HUDEP-2 (cell line): ENCODE data around the gene ZFHX3.

Source experiments
- DNase-seq, 76 experiments: peaks; one replicate each; lab custom pipeline; 2025; ENCODE audit not compliant: unreplicated experiment in 76 of 76; lab: John Stamatoyannopoulos, UW

ZFHX3 gene

DNA sequence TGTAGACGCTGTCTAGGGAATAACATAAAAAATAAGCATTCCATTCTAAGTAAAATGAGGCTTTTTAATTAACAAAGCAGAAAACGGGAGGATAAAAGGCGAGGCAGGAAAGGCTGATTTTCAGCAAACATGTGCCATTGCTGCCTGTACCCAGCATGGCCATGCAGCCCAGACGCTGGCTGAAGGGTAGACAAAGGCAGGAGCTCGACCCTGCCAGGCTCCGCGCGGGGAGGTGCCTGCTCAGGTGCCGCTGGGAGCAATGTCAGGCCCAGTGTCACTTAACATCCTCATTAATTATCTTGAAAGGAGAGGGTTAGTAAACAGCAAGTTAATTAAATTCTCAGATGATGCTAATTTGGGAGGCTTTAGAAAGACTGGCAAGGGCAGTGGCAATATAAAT is 136.0 kb downstream of the ZFHX3 start:
- DNase-seq = no peak

DNA sequence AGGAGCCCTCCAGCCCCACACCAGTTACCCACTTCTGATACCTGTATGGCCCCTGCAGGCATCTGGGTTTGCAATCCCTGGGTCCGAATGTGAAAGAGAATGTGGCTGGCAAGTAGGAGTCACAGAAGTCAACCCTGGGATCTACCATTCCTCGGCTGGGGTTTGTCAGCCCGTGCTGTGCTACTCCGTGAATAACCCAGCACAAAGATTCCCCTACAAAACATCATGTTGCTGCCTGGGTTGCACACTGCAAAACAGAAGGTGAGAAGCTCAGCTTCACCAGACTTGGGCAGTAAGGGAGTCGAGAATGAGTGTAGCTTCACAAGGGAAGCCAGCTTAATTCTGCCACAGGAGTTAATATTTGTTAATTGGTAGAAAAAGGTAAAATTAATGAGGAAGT is 137.1 kb downstream of the ZFHX3 start:
- DNase-seq = no peak

DNA sequence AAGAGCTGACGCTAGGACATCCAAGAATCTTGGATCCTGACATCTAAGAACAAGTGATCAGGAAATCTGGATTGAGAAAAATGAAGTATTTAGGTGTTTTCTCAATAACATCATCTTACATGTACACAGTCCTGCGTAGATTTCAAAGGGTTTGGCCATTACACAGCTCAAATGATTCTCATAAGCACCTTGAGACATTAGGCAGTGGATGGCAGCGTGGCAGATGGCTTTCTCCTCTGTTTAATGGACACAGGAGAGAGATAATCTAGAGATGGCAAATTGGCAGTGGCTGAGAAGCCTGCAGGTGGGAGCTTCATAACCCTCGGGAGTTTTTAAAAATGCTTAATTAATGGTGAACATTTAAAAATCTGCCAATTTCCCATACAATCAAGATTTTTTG is 137.5 kb downstream of the ZFHX3 start:
- DNase-seq = no peak

DNA sequence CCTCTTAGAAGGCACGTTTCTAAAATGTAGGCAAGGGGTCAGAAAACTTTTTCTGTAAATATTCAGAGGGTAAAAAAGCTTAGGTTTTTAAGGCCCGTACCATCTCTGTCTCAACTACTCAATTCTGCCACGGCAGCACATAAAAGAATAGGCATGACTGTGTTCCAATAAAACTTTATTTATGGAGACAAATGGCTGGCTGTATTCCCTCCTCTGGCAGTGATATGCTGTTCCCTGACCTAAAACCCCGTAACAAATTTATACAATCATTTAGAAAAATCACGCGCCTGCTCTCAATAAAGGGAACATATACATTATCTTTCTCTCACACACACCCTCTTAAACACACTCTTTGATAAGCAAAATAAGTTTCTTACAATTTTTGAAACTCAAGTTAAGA is 138.7 kb downstream of the ZFHX3 start:
- no peak for DNase-seq

DNA sequence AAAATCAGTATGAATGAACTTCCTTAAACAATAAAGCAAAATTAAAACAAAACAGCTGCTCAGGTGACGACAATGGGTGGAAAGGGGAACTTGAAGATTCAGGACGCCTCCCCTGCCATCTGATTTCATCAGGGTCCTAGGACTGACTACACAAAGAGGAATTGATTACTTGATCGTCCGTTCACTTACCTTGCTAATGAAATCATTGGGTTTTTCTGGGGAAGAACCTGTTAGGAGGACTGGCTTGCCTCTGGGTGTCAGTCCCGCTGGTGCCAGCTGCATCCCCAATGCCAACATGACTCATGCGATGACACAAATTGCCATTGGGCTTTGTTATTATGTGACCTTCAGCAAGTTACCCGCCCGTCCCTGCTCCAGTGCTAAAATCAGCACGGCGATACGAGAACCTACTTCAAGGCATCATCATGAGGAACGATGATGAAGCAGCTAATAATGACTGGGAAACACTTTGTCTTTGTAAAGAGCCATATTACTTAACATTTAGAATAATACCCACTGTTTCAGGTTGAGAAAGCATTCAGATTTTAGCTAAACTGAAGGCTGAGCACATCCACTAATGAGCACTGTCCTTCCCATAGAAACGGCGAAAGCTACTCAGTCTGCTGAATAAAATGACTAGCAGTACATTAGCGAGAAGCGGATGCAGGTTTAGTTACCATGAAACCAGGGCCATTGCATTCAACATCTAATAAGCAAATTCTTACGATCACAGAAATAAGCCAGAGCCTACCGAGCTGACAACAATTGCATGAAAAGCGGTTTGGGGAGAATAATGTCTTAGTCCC is 139.4 kb downstream of the ZFHX3 start:
- no peak for DNase-seq

DNA sequence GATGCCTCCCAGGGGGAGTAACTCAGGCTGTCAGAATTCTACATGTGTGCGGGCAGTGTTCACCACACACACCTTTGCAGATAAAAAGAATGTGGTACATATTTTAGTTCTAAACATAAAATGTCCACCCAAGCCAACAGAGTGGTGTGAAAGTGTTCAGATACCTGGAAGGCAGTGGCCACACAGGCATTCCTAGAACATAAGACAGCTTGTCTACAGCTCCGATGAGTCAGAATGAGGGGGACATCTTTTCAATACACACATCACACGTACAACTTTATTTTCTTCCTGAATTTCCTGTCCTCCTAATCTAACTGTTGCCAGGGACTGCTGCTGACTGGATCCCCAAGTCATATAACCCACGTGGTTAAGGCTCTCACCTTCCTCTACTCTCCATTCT is 142.3 kb downstream of the ZFHX3 start:
- no peak for DNase-seq

DNA sequence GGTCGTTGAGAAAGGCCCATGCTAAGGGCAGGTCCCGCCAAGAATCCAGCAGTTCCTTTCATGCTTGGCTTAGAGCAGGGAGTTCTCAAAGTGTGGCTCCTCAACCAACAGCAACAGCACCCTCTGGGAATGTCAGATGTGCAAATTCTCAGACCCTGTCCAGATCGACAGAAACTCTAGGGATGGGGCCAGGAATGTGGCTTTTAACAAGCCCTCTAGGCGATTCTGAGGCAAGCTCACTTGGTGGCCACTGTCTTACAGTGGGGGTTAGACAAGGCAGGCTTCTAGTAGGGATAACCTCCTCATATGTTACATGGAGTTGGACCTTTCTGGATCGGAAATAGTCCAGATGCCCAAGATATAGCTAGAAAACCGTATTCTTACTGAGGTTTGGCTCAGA is 144.8 kb downstream of the ZFHX3 start:
- DNase-seq = no peak

DNA sequence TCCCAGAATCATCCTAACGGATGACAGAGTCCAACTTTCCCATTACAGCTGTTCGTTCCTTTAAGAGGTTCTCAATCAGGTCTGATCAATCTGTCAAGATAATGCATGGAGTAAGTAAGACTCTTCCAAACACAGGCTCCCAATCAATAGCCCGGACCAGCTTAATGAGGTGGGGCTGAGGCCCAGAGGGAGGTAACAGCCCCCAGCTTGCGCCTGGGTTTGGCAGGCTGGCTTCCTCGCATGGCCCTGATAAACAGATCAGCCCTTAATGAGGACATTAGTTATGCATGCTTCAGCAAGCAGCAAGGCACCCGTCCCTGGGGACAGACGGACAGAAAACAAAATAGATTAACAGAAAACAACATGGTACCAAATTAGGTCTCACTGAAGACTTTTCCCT is 145.7 kb downstream of the ZFHX3 start:
- DNase-seq = no peak

DNA sequence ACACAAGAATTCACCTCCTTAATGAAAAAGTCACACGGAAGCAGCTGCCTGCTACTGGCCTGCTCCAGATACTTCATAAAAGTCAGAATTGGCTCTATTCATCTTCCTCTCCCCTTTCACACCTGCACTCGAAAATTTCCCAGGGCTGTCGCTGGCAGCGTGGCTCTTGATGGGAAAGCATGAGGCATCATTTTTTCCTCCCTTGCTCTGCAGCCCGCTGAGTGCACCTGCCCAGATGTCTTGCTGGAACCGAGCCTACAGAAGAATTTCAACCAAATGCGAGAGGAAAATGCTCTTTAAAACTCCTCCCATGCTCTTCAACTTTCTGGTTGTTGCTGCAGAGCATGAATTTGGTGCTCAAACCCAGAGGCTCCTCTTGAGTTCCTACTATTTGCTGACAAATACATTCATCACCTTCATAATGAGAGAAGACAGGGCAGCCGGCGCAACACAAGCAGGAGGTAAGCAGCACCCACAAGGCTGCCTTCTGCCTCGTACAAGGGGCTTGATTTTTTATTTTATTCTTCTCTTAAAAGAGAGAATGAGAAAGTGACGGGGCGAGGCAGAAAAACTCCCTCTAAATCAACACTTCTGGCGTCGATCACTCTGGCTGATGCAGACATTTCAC is 146.8 kb downstream of the ZFHX3 start:
- no peak for DNase-seq

DNA sequence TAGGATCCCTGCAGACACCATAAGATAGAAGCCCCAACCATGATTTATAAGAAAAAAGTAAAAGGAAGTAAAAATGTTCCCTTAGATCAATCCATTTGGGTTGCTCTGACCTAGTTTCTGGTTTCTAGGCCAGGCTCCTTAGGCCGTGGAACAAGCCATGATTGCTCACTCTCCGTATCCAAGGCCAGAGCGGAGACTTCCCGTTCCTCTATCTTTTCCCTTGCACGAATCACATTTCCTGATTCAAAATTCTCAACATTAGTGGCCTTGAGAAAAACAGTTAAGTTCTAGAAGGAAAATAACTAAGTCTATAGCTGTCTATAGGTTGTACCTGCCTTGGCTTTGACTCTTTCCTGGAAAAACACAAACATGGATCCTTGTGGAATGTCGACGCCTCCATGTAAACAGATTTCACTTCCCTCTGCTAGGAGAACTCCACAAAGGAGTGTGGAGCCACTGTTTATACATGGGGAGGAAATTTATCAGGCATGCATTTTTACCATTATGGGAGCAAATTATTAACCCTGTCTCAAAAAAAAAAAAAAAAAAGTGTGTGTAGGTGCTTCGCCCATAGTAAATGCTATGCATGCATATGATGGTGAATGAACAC is 149.6 kb downstream of the ZFHX3 start:
- no peak for DNase-seq

DNA sequence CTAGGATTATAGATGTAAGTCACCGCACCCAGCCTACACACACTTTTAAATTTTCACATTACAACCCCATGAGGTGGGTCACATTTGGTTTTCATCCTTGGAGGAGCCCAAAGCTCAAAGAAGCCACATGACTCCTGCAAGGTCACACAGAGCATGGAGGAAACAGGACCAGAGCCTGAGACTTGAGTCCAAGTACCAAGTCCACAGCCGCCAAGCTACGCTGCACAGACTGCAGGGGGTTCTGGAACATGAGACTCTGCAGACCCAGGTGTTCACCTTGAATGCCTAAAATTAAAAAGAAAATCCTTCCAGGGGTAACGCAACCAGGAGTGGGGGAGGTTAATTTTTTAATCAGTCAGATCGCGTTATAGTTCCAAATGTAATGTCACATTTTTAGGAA is 150.2 kb downstream of the ZFHX3 start:
- no peak for DNase-seq

DNA sequence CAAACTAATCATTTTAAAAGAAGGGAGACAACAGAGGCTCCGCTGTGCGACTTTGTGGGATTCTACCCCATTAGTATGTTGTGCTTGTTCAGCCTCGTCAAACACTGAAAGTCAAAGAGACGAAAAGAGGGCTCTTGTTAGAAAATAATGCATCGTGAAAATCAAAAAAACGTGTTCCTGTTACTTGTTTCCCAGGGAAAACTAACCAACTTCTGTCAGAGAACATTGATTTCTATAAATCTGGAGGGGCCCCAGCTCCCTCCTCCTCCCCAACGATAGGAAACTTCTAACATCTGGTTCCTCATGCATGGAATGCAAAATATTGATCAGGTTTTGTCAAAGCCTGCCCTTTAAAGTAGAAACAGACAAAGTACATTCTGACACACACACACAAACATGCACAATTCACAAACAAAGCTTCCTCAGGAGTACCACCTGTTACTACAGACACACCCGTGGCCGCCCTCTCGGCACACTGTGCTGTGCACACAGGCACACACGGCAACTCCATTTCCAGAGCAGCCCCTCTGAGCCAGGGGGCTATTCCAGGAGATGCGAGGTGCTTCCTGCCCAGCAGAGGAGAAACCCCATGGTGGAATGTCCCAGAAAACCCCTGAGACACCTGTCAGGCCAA is 151.3 kb downstream of the ZFHX3 start:
- DNase-seq = no peak

DNA sequence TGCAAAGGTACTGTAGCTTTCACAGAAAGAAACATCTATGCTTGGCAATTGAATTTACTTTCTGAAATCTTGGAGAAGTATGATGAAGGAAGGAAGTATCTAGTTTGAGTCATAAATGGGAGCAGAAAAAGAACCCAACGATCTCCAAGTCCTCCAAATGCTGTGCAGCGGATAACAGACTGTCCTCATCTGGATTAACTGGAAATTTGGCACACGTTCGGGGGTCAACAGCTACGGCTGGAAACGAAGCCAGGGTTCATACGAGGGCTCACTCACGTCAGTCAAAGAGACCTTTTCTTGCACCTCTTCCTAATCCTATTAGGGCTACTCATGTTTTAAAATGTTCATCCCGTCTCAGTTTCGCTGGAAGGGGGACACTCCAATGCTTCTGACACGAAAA is 152.0 kb downstream of the ZFHX3 start:
- DNase-seq = no peak

DNA sequence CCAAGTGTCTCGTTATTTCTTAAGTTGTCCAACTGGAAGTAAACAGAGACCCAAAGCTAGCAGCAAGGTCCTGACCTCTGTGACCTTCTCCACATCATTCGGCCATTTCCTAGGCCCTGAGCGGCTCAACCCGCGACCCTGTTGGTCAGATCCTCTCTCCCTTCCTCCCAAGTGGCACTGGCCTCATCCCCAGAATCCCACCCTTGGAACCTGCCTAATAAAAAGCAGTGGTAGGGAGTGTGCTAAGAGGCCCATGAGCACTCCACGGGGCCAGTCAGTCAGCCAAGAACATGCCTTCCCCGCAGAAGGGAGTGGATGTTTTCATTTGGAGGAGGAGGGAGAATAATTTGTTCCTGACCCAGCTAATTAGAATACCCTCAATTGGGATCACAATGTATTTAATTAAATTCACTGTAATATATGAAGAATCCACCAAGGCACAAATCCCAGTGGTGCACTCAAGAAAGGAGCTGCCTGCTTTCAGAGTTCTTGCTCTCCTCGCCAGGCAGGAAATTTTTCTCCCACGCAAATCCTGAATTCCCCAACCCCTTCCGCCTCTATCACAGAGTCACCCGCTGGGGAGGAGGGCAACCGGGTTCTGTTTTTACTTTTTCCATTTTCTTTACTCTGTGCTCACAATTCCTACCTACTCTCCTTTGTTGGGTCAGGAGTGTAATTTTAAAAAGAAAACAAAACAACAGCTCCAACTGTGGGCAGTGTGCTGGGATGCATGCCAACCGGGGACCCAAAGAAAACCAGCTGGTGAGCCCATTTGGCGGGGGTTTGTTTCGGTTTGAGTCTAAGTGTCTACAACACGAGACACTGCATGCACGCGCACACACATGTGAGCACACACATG is 153.4 kb downstream of the ZFHX3 start:
- no peak for DNase-seq

DNA sequence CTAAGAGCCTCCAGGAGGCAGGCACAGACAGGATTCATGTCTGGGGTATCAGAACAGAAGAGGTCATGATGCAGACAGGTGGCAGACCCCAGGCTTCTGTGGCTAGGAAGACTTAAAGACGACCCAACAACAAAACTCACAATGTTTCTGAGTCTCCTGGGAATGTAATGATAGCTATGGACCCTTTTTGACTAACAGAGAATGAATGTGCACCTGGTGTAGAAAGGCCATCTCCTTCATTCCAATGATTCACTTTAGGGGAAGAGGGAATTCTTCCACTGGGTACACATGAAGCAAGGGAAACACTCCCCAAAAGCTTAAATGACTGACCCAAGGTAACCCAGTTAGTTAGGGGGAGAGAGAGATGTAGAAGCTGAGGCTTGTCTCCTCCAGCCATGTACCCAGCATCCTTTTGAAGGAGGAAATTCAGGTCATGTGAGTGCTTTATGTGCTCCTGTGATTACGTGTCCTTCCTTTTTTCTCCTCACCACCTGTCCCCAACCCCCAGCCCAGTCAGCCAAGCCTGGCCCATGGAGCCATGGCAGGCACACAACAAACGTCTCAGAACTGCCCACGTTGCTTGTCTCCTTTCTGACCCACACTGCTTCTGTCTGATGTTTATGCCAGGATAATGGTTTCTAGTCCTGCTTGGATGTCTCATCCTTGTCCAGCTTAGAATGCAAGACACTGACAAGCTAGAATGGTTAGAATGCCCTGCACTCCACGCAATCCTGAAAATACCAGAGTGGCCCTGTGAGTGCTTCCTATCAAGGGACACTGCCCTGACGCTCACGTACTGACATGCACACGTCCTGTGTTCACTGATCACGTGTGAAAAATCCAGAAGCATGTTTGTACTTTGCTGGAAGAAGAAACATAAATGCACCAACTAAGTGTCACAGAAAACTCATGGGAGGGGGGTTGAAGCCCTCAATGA is 156.4 kb downstream of the ZFHX3 start:
- DNase-seq = no peak

DNA sequence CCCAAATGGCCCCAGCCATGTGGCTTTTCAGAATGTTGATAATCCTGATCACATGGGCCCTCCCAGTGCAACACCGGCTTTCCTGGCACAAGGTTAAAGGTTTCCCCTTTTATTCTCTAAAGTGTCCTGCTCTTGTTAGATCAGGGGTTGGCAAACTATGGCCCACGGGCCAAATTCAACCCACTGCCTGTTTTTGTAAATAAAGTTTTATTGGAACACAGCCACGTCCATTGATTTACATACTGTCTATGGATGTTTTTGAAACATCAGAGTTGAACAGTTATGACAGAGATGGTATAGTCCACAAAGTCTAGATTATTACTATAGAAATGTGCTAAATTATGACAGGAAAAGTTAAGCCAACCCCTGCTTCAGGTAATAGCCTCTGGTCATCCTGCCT is 157.3 kb downstream of the ZFHX3 start:
- no peak for DNase-seq

DNA sequence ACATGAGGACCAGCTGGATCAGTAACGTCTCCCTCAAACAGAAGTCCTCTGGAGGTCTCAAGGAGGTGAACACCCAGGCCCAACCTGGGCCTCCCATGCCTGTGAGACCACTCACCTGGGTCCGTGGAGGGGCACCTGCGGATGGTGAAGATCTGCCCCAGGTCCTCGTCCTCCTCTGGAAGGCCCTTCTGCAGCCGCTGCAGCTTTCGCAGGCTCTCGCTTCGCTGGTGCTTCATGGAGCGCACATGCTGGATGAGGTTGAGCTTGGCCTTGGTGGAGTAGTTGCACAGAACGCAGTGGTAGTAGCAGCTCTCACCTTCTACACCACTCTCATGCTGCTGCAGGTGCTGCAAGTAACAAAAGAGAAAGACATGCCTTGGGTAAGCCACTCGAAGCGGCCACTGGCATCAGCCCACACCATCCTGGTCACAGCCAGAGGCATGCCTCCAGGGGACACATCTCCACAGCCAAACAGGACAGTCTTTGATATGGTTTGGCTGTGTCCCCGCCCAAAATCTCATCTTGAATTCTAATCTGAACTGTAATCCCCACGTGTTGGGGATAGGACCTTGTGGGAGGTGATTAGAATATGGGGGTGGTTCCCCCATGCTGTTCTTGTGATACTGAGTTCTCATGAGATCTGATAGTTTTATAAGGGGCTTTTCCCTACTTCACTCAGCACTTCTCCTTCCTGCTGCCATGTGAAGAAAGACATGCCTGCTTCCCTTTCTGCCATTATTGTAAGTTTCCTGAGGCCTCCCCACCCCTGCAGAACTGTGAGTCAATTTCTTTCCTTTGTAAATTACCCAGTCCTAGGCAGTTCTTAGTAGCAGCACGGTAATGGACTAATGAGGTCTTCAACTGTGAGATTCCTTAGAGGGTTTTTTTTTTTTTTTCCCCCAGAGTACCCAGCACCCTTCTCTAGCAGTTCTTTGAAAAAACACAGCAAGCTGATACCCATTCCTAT is 158.0 kb downstream of the ZFHX3 start:
- DNase-seq = no peak

DNA sequence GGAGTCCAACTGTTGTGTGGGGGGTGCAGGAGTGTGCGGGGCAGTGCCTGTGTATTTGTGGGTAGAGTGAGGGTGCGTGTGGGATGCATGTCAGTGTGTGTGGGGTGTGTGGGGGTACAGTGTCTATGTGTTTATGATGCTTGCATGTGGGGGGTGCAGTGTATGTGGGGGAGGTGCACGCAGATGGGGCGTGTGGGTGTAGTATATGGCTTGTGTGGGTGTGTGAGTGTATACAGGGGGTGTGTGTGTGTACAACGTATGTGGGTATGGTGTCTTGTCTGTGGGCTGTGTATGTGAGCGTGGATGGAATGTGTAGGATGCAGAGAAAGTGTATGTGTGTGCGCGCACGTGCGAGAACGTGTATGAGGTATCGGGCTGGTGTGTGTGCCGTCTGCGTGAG is 160.4 kb downstream of the ZFHX3 start:
- no peak for DNase-seq
